ENCODE results near the gene RND2.
"Not testable (repeated sequence)": the region's sequence is repeated elsewhere in the genome, so short reads cannot be mapped to it uniquely, and the experiment has no call there.

The RND2 gene

GRCh38 chr17:42997390-42997983 is 27.5 kb upstream of the RND2 start:
- H3K4me1 ChIP-seq (ENCODE audit: insufficient read depth, low read length), result peaks cover 15% of the 10 kb centered on the region; the same call in 1 of the 2 replicates
- peak overlapping the region; percentile 41; the same call in 1 of the 2 replicates for H3K9ac ChIP-seq (ENCODE audit: low read depth, low read length)
- H3K9me3 ChIP-seq (ENCODE audit: control insufficient read depth, insufficient read depth, low read length), result no peaks in the 10 kb centered on the region
- peaks cover 27% of the 10 kb centered on the region for H3K36me3 ChIP-seq (ENCODE audit: insufficient read depth, low read length)

DNA sequence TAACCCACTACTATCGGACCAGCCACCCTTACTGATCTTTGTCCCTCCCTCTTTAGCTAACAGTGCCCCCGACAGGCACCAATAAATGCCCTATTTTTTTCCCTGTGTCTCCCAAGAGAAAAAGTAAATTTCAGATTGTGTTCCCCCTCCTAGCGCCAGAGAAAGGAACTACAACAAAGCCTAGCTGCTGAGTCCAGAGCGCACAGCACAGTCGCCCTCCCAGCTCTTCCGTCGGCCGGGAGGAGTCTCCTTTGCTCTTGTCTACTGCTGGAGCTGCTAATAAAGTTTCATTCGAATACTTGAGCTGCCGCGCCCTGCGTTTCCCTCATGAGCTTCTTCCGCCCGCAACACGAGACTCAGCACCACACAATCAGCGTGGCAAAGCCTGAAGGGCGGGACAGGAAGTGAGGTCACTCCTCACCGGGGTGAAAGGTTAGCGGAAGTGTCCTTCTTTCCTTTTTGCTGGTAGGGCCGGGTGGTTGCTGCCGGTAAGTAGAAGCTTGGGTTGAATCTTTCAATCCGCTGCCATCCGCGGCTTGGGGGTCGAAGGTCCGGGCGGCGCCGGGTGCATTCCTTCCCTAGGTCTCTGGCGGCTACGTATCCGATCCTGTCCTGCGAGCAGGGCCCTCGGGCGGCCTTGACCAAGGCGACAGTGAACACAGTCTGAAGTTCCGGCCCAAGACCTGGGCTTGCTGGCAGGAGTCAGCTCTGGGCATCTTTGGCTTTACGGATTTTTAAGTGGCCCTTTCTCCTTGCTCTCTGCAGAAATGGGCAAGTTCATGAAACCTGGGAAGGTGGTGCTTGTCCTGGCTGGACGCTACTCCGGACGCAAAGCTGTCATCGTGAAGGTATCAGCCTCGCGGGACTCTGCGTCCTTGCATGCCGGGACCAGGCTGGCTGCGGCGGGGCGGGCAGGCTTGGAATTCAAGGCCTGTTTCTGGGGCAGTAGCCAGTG is 26.8 kb upstream of the RND2 start, which contains the start of gene RPL27:
RPL27 (plus strand) TSS at position 436 of the 955 bp plus-strand sequence; CDS start at position 768, 332 bp downstream.
- H3K9me3 ChIP-seq (ENCODE audit: control insufficient read depth, insufficient read depth, low read length), result no peaks in the 10 kb centered on the region
- peaks cover 31% of the 10 kb centered on the region for H3K36me3 ChIP-seq (ENCODE audit: insufficient read depth, low read length)
- peak within 1 kb of the TSS; percentile 81 for H3K9ac ChIP-seq (ENCODE audit: low read depth, low read length)
- H3K4me1 ChIP-seq (ENCODE audit: insufficient read depth, low read length), result peaks cover 15% of the 10 kb centered on the region; the same call in 1 of the 2 replicates

- peaks cover 31% of the 10 kb centered on the region for H3K36me3 ChIP-seq (ENCODE audit: insufficient read depth, low read length)
Observed at GRCh38 chr17:42999003-42999525, 26.0 kb upstream of the RND2 start.

GRCh38 chr17:43000894-43001293 is 24.1 kb upstream of the RND2 start:
- H3K9me3 ChIP-seq (ENCODE audit: control insufficient read depth, insufficient read depth, low read length); H3K9ac ChIP-seq (ENCODE audit: low read depth, low read length): not testable (repeated sequence)
- Histone ChIP-seq H3K4me1 (ENCODE audit: insufficient read depth, low read length) (peaks cover 15% of the 10 kb centered on the region; the same call in 1 of the 2 replicates), H3K36me3 (ENCODE audit: insufficient read depth, low read length) (peaks cover 31% of the 10 kb centered on the region)

More at GRCh38 chr17:42999003-42999525, 26.0 kb upstream of the RND2 start:
- H3K9ac ChIP-seq (ENCODE audit: low read depth, low read length), result peak overlapping the region; percentile 81
- peaks cover 15% of the 10 kb centered on the region; the same call in 1 of the 2 replicates for H3K4me1 ChIP-seq (ENCODE audit: insufficient read depth, low read length)
- no peaks in the 10 kb centered on the region for H3K9me3 ChIP-seq (ENCODE audit: control insufficient read depth, insufficient read depth, low read length)

DNA sequence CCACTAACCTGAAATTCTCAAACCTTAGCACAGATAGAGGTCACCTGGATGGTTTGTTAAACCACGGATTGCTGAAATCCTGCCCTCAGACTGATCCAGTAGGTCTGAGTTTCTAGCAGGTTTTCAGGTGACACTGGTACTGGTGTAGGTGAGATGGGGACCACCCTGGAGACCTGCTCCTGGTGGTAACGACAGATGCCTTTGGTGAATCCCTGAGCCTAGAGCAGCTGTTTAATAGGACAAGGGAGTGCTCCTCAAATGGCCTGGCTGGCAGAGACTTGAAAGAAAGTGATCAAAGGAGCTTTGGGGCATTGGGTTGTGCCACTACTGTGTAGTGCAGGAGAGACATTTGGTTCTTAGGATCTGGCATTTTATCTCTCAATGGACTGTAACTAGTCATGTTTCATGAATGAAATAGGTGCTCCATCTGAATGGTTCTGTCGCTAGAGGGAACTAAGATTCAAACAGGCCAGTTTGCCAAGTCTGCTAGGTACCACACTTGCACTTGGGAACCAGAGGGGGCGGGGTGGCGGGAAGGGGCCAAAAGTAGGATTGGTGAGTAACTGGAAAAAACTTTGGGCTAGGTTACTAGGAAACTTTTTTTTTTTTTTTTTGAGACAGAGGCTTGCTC is 21.4 kb upstream of the RND2 start:
- H3K36me3 ChIP-seq (ENCODE audit: insufficient read depth, low read length), result peaks cover 31% of the 10 kb centered on the region
- H3K9me3 ChIP-seq (ENCODE audit: control insufficient read depth, insufficient read depth, low read length), result no peaks in the 10 kb centered on the region
- H3K4me1 ChIP-seq (ENCODE audit: insufficient read depth, low read length), result peaks cover 10% of the 10 kb centered on the region; the same call in 1 of the 2 replicates
- H3K9ac ChIP-seq (ENCODE audit: low read depth, low read length), result no peak overlapping the region

DNA sequence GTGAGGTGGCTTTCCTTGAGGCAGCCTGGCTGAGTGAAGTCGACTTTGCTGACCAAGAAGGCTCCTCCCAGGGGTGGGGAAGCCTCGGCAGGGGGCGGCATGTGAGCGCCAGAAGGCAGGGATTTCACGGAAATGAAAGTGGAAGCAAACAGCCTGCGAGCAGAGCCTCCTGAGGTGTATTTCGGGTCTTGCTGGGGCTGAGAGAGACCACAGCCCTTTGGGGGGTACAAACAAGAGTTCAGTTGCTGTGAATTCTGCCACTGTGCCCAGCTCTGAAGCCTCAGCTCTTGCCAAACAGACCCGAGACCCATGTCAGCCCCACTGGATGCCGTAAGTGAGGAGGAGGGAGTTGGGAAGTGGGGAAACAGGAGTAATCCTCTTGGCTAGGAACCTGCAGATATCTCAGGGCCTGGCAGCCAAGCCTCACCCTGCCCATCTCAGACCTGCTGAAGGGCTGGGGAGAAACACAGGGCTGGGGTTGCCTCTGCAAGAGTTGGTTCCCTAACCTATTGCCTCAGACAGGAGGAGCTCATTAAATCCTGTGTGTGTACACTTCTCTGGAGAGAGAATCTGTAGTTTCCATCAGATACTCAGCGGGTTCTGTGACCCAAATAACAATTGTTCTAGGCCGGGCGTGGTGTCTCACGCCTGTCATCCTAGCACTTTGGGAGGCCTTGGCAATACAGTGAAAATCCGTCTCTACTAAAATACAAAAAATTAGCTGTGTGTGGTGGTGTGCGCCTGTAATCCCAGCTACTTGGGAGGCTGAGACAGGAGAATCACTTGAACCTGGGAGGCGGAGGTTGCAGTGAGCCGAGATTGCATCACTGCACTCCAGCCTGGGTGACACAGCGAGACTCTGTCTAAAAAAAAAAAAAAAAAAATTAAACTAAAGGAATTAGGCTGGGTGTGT is 18.1 kb upstream of the RND2 start, which contains the start of gene IFI35:
IFI35 (plus strand) TSS at position 146 of the 913 bp plus-strand sequence; CDS start at position 310, 164 bp downstream.
- H3K36me3 ChIP-seq (ENCODE audit: insufficient read depth, low read length), result peaks cover 7% of the 10 kb centered on the region
- H3K4me1 ChIP-seq (ENCODE audit: insufficient read depth, low read length), result no peaks in the 10 kb centered on the region

DNA sequence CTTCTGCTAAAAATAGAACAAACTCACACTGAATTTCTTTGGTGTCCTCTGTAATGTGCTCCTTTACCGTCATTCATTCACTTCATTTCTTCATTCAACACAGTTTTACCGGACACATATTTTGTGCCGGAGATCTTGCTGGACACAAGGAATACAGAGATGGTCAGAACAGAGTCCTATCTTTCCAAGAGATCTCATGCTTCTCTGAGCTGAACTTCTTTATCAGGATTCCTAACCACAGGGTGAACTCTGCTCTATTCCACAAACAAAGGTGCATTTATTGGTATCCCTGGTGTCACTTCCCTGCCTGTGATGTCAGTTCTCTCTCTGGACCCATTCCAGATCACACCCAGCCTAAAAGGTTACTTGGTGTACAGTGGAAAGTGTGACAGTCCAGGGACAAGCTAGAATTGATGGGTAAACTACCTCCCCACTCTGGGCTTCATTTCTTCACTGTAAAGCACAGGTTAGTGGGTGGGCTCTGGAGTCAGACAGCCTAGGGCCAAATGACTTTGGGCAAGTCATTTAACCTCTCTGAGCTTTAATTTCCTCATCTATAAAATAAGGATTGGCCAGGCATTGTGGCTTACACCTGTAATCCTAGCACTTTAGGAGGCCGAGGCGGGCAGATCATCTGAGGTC is 14.2 kb upstream of the RND2 start:
- Histone ChIP-seq H3K9me3 (ENCODE audit: control insufficient read depth, insufficient read depth, low read length) (no peaks in the 10 kb centered on the region), H3K9ac (ENCODE audit: low read depth, low read length) (no peak overlapping the region), H3K4me1 (ENCODE audit: insufficient read depth, low read length) (peaks cover 26% of the 10 kb centered on the region; the same call in 1 of the 2 replicates), H3K36me3 (ENCODE audit: insufficient read depth, low read length) (no peaks in the 10 kb centered on the region)

More for the DNA sequence above, 18.1 kb upstream of the RND2 start, which contains the start of gene IFI35:
- no peaks in the 10 kb centered on the region for H3K9me3 ChIP-seq (ENCODE audit: control insufficient read depth, insufficient read depth, low read length)
- H3K9ac ChIP-seq (ENCODE audit: low read depth, low read length), result peak within 1 kb of the TSS; percentile 51

DNA sequence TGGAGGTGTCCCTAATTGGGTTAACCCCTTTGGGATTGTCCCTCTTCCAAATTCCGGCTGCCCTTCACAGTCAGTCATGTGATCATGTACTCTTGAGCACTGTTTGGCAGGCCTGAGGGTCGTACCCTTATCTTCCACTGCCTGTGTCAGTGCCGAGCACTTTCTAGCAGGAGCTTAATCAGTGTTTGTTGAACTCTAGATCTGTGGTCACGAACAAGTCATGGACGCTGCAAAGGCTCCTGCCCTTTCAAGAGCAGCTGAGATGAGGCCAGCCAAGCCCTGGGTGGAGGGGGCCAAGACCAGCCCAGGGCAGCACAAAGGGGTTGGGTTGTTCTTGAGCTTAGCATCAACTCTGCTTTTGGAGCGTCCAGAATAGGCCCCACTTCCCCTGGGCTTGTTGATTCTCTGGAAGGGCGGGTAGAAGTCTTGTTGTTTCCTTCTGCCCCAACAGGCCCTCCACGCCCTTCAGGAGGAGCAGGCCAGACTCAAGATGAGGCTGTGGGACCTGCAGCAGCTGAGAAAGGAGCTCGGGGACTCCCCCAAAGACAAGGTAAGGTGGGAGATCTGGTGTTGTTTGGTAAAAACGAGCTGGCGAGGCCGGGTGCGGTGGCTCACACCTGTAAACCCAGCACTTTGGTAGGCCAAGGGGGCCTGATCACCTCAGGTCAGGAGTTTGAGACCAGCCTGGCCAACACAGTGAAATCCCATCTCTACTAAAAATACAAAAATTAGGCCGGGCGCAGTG is 13.1 kb upstream of the RND2 start:
- peaks cover 33% of the 10 kb centered on the region; the same call in 1 of the 2 replicates for H3K4me1 ChIP-seq (ENCODE audit: insufficient read depth, low read length)
- peaks cover 8% of the 10 kb centered on the region; the same call in 1 of the 2 replicates for H3K36me3 ChIP-seq (ENCODE audit: insufficient read depth, low read length)
- H3K9me3 ChIP-seq (ENCODE audit: control insufficient read depth, insufficient read depth, low read length), result no peaks in the 10 kb centered on the region
- no peak overlapping the region for H3K9ac ChIP-seq (ENCODE audit: low read depth, low read length)

- Histone ChIP-seq H3K9me3 (ENCODE audit: control insufficient read depth, insufficient read depth, low read length) (no peaks in the 10 kb centered on the region), H3K9ac (ENCODE audit: low read depth, low read length) (no peak overlapping the region), H3K36me3 (ENCODE audit: insufficient read depth, low read length) (peaks cover 11% of the 10 kb centered on the region; the same call in 1 of the 2 replicates), H3K4me1 (ENCODE audit: insufficient read depth, low read length) (peaks cover 33% of the 10 kb centered on the region; the same call in 1 of the 2 replicates)
Observed at GRCh38 chr17:43013296-43013695, 11.7 kb upstream of the RND2 start.

- H3K36me3 ChIP-seq (ENCODE audit: insufficient read depth, low read length), result peaks cover 15% of the 10 kb centered on the region; the same call in 1 of the 2 replicates
Observed at GRCh38 chr17:43014020-43014648, 10.9 kb upstream of the RND2 start.

DNA sequence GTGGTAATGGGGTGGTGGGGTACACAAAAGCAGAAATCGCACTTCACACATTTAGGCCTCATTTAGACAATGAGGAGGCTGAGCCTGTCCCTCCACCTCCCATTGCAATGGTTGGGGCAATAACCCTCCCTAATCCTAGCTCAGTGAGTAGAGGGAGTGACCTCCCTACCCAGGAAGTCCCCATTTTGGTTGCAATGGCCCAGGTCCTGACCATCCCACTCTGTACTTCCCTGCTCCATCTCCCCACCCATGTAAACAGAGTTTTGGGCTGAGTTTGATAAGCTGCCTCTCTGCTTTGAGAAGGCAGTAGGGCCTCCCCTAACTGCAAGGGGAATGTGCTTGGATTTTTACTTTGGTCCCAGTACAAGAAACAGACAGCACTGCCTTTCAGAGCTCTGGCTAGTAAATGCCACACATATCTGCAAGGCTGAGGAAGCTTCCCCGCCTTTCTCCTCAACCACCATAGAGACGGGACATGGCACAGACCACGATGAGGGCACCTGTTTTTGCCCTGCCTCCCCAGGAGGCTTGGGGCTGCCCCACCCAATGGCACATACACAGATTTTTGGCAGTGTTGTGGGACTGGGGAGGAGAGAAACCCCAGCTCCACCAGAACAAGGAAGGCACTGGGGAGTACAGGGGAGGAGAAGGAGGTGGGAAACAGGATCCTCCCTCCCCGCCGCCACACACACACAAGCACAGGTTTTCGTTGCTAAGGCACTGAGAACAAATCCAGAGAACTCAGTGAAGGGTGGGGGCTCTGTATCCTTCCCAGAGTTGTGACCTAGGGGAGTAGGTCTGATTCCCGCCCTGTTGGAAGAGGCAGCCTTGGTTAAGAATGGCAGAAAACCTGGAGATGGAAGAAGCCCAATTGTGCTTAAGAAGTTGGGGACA is 10.1 kb upstream of the RND2 start:
- Histone ChIP-seq H3K9ac (ENCODE audit: low read depth, low read length) (no peak overlapping the region), H3K9me3 (ENCODE audit: control insufficient read depth, insufficient read depth, low read length) (no peaks in the 10 kb centered on the region), H3K36me3 (ENCODE audit: insufficient read depth, low read length) (peaks cover 15% of the 10 kb centered on the region; the same call in 1 of the 2 replicates), H3K4me1 (ENCODE audit: insufficient read depth, low read length) (peaks cover 40% of the 10 kb centered on the region)

More at GRCh38 chr17:43014020-43014648, 10.9 kb upstream of the RND2 start:
- H3K9ac ChIP-seq (ENCODE audit: low read depth, low read length), result no peak overlapping the region
- H3K9me3 ChIP-seq (ENCODE audit: control insufficient read depth, insufficient read depth, low read length), result no peaks in the 10 kb centered on the region
- H3K4me1 ChIP-seq (ENCODE audit: insufficient read depth, low read length), result peaks cover 33% of the 10 kb centered on the region; the same call in 1 of the 2 replicates
